Stimulated activated CD4-positive, alpha-beta T cell treated with anti-CD3 and anti-CD28 coated beads, Interleukin-1b, Interleukin-23, amount 100 ng/mL, for 1 hour (primary cell): ENCODE results near the gene HCAR1.
"Not testable (repeated sequence)": the region's sequence is repeated elsewhere in the genome, so short reads cannot be mapped to it uniquely, and the experiment has no call there.

Source experiments
- DNase-seq, 2 donors: peaks; one replicate each; pipeline ENCODE4 v3.0.0-alpha.2; 2020; ENCODE audit warnings: low read depth in 2 of 2

Gene HCAR1

GRCh38 chr12:122721057-122721545 lies 9.5 kb downstream of the HCAR1 start:
- no peak for DNase-seq

- not testable (repeated sequence) for DNase-seq
Observed at GRCh38 chr12:122716658-122717057, 14.0 kb downstream of the HCAR1 start, which contains the start of gene HCAR3. Gene HCAR3 (minus strand): TSS chr12:122716811. CDS start chr12:122716737, 74 bp downstream.

- DNase-seq, result not testable (repeated sequence)
Observed at GRCh38 chr12:122715211-122715610, 15.4 kb downstream of the HCAR1 start.

GRCh38 chr12:122713491-122714188 lies 17.0 kb downstream of the HCAR1 start:
- not testable (repeated sequence) for DNase-seq

- DNase-seq, result not testable (repeated sequence)
Observed at GRCh38 chr12:122711266-122711665, 19.4 kb downstream of the HCAR1 start.

GRCh38 chr12:122710341-122710740 lies 20.3 kb downstream of the HCAR1 start:
- not testable (repeated sequence) for DNase-seq

- DNase-seq, result not testable (repeated sequence)
Observed at GRCh38 chr12:122709287-122709686, 21.4 kb downstream of the HCAR1 start.

- not testable (repeated sequence) for DNase-seq
Observed at GRCh38 chr12:122703841-122704240, 26.8 kb downstream of the HCAR1 start.

- not testable (repeated sequence) for DNase-seq
Observed at GRCh38 chr12:122702890-122703611, 27.6 kb downstream of the HCAR1 start, which contains the start of gene HCAR2. Gene HCAR2 (minus strand): TSS chr12:122703357. CDS start chr12:122703283, 74 bp downstream.

- not testable (repeated sequence) for DNase-seq
Observed at GRCh38 chr12:122701481-122701880, 29.2 kb downstream of the HCAR1 start.

- not testable (repeated sequence) for DNase-seq
Observed at GRCh38 chr12:122700038-122700710, 30.5 kb downstream of the HCAR1 start.

- DNase-seq, result not testable (repeated sequence)
Observed at GRCh38 chr12:122696922-122697321, 33.7 kb downstream of the HCAR1 start.

- DNase-seq, result no peak
Observed at GRCh38 chr12:122691566-122691965, 39.1 kb downstream of the HCAR1 start.

GRCh38 chr12:122688291-122688690 lies 42.4 kb downstream of the HCAR1 start:
- no peak for DNase-seq

- DNase-seq, result no peak
Observed at GRCh38 chr12:122687086-122687485, 43.6 kb downstream of the HCAR1 start.

GRCh38 chr12:122686538-122686937 lies 44.1 kb downstream of the HCAR1 start:
- no peak for DNase-seq

GRCh38 chr12:122684297-122684813 lies 46.3 kb downstream of the HCAR1 start:
- DNase-seq, result no peak

GRCh38 chr12:122681814-122682213 lies 48.8 kb downstream of the HCAR1 start:
- no peak for DNase-seq

- DNase-seq, result not testable (repeated sequence)
Observed at GRCh38 chr12:122680989-122681388, 49.7 kb downstream of the HCAR1 start.

- not testable (repeated sequence) for DNase-seq
Observed at GRCh38 chr12:122676781-122677180, 53.9 kb downstream of the HCAR1 start.
